ENCODE measurements around the gene PTPRN2. TPM values are rescaled to one million over a fixed set of nuclear protein-coding genes. Genes with fewer than 3 reads are reported as not detected.
"Not testable (repeated sequence)": the region's sequence is repeated elsewhere in the genome, so short reads cannot be mapped to it uniquely, and the experiment has no call there.

PTPRN2 gene
- total RNA-seq, 1 donor from 2014 or later, result 1.2 TPM

GRCh38 chr7:157933219-157934155 is 654.1 kb downstream of the PTPRN2 start:
- DNase-seq (ENCODE audit: low read depth), result not testable (repeated sequence)

- peak; percentile 2 for DNase-seq (ENCODE audit: low read depth)
Measured at GRCh38 chr7:157932498-157933218, 655.0 kb downstream of the PTPRN2 start.

- no peak for DNase-seq (ENCODE audit: low read depth)
Measured at GRCh38 chr7:157930926-157931466, 656.6 kb downstream of the PTPRN2 start.

DNA sequence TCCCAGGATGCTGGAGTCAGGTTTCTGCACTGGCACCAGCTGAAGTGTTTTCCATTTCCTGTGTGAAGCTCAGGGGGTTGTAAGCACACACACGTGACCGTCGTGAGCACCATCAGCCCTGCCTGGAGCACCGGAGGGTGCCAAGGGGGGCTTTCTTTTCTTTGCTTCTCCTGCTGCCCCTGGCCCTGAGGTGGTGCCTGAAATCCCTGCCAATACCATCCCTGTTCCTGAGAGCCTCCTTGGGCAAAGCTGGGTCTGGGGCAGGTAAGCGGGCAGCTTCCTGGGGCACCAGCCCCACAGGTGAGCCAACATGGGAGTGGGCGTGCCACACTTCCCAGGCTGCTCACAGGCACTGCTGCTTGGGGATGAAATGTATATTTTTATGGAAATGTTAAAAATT is 657.2 kb downstream of the PTPRN2 start:
- no peak for DNase-seq (ENCODE audit: low read depth)

DNA sequence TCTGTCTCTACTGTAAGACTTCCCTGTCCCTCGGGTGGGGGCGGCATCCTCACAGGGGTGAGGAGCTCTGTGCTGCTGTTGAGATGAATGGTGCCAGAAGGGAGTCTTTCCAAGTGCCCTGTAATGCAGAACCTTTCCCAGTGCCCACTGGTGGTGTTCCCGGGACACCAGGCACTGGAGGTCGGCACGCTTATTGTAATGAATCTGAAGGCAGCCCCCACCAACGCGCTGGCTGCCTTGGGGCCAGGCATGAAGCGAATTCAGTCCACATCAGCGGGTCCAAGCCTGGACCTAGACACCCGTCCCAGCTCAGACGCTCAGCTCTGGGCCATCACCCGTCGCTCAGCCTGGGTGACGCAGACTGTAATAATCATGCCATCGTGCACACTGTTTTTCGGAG is 658.0 kb downstream of the PTPRN2 start:
- no peak for DNase-seq (ENCODE audit: low read depth)

DNA sequence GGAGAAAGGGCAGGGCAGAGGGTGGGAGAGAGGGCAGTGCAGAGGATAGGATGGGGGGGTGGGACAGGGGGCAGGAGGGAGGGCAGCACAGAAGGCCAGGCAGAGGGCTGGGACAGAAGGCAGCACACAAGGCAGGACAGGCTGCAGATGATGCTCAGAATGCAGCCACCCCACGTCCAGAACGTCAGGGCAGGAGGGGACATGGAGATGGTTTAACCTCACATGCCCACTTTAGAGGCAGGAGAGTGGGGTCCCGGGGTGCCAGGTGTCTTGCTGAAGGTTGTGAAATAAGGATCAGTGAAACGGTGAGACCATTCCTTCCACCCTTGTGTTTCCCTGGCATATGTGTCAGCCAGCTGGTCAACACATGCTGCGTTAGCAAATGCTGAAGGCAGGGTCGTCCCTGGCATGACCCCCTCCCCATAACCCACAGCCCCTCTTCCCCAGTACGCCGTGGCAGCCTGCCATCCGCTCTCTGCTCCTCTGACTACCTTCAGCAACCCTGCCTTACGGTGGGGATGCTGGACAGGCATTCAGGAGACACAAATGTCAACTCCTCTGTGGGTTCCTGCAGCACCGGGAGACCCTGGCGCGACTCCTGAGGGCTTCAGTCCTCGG is 658.7 kb downstream of the PTPRN2 start:
- DNase-seq (ENCODE audit: low read depth), result no peak

DNA sequence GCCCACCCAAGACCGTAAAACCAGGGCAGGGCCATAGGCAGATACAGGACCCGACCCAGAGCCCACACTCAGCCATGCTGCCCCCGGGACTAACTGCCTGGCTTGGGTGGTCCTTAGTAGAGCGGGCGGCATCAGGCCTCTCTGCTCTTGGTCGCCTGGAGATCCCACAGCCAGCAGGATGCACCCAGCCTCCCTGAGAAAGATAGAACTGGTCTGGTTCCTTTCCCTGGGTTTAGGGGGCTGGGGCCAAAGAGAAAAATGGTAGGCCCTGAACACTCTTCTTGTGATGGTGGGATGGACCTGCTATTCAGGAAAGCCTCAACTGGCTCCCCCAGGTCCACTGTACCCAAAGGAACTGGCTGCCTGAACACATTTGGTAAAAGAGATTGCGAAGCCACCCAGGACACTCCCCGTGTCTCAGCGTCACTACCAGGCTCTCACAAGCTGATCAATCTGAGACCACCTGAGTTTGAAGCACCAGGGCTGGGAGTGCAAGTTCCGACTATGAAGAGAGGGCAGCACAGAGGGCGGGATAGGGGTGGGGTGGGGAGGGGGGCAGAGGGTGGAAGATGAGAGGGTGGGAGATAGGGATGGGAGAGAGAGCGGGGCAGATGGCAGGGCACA is 659.3 kb downstream of the PTPRN2 start:
- no peak for DNase-seq (ENCODE audit: low read depth)

DNA sequence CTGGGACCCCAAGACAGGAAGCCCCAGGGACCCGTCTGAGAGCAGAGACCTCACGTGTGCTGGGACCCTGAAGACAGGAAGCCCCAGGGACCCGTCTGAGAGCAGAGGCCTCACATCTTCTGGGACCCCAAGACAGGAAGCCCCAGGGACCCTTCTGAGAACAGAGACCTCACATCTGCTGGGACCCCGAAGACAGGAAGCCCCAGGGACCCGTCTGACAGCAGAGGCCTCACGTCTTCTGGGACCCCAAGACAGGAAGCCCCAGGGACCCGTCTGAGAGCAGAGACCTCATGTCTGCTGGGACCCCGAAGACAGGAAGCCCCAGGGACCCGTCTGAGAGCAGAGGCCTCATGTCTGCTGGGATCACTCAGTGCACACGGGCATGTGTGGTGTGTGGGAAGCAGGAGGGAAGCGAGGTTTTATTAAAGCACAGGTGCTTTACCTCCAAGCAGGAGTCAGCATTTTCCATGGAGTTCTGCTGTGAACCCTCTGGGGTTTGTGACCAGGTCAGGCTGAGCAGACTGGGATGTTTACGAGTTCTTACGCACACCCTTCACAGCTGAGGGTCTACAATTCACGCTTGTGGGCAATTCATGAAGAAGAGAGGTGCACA is 660.2 kb downstream of the PTPRN2 start:
- DNase-seq (ENCODE audit: low read depth), result no peak

GRCh38 chr7:157926521-157927150 is 661.0 kb downstream of the PTPRN2 start:
- DNase-seq (ENCODE audit: low read depth), result no peak

- no peak for DNase-seq (ENCODE audit: low read depth)
Measured at GRCh38 chr7:157926107-157926506, 661.5 kb downstream of the PTPRN2 start.

GRCh38 chr7:157925383-157925875 is 662.2 kb downstream of the PTPRN2 start:
- no peak for DNase-seq (ENCODE audit: low read depth)

- DNase-seq (ENCODE audit: low read depth), result no peak
Measured at GRCh38 chr7:157923903-157924630, 663.6 kb downstream of the PTPRN2 start.

GRCh38 chr7:157922576-157922975 is 665.0 kb downstream of the PTPRN2 start:
- DNase-seq (ENCODE audit: low read depth), result no peak

GRCh38 chr7:157918326-157919080 is 669.1 kb downstream of the PTPRN2 start:
- no peak for DNase-seq (ENCODE audit: low read depth)

GRCh38 chr7:157916946-157917640 is 670.5 kb downstream of the PTPRN2 start:
- no peak for DNase-seq (ENCODE audit: low read depth)

DNA sequence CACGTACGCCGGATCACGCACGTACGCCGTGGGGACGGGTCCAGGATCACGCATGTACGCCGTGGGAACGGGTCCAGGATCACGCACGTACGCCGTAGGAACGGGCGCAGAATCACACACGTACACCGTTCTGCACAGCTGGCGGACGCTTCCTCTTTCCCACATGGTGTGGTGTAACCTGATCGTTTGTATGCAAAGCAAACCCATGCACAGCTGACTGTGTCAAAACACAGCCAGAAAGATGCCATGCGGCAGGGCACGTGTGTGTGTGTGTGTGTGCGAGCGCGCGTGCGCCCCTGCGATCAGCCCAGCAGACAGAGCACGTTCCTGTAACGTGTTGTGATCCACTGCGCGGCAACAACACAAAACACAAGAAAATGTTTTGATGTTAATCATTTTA is 677.2 kb downstream of the PTPRN2 start:
- no peak for DNase-seq (ENCODE audit: low read depth)

DNA sequence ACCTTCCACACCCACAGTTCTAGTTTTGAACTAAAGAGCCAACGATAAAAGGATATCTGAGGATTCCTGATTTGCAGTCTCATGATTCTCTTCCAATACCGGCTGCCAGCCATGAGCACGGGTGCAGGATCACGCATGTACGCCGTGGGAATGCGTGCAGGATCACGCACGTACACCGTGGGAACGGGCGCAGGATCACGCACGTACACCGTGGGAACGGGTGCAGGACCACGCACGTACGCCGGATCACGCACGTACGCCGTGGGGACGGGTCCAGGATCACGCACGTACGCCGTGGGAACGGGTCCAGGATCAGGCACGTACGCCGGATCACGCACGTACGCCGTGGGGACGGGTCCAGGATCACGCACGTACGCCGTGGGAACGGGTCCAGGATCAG is 677.6 kb downstream of the PTPRN2 start:
- not testable (repeated sequence) for DNase-seq (ENCODE audit: low read depth)

DNA sequence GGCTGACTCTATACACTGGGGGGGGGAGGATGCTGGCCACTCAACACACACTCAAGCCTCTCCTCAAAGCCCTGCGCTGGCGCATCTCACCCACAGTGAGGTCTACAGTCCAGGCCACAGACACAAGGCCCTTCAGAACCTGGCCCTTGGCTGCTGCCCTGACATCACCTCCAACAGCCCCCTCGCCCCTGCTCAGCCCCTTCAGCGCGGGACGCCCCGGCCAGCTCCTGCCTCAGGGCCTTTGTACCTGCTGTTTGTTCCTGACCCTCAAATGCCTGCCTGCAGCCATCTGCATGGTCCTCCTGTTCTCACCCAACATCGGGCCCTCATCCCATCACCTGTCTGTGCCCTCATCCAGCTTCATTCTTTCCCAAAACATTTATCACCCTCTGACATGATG is 678.3 kb downstream of the PTPRN2 start:
- DNase-seq (ENCODE audit: low read depth), result no peak
